Fibroblast of pulmonary artery (primary cell): ENCODE results near the gene LHPP.

Experiments
- DNase-seq: peaks from one replicate; pipeline ENCODE4 v3.0.0-alpha.2; 2010; ENCODE audit warnings: low read depth
- H3K4me3 ChIP-seq: replicated peaks from 2 replicates; pipeline ENCODE4 v1.5.1; 2011; ENCODE audit warnings: low read depth, mild to moderate bottlenecking, control low read depth, low read length, moderate library complexity
- CTCF ChIP-seq: IDR thresholded peaks from 2 replicates; pipeline ENCODE4 v1.5.1; 2011; ENCODE audit warnings: mild to moderate bottlenecking, control low read depth, low read length, inconsistent platforms; ENCODE audit errors: missing control alignments

The LHPP gene

GRCh38 chr10:124525751-124526600 is 64.4 kb downstream of the LHPP start:
- DNase-seq = no peak
- TF ChIP-seq CTCF = no peak
- no peak overlapping the region for H3K4me3 ChIP-seq

- no peak for DNase-seq
- H3K4me3 ChIP-seq = no peak overlapping the region
- no peak for TF ChIP-seq CTCF
Measured at GRCh38 chr10:124526621-124527267, 65.1 kb downstream of the LHPP start.

- H3K4me3 ChIP-seq = no peak overlapping the region
- no peak for DNase-seq
- no peak for TF ChIP-seq CTCF
Measured at GRCh38 chr10:124527874-124528395, 66.3 kb downstream of the LHPP start.

- DNase-seq = no peak
- no peak for TF ChIP-seq CTCF
- no peak overlapping the region for H3K4me3 ChIP-seq
Measured at GRCh38 chr10:124529661-124530214, 68.1 kb downstream of the LHPP start.

- H3K4me3 ChIP-seq = no peak overlapping the region
- peak; percentile 80 for DNase-seq
Measured at GRCh38 chr10:124530215-124530665, 68.6 kb downstream of the LHPP start.

GRCh38 chr10:124530816-124531215 is 69.2 kb downstream of the LHPP start:
- H3K4me3 ChIP-seq = no peak overlapping the region
- DNase-seq = no peak
- TF ChIP-seq CTCF = no peak

More at GRCh38 chr10:124530215-124530665, 68.6 kb downstream of the LHPP start:
- TF ChIP-seq CTCF = peak; percentile 87
